OCI-LY3 (cell line): ENCODE measurements around the gene ROR2.

Source experiments
- H2AFZ ChIP-seq: fragments of 200-600, 300-600 bp; shearing (Covaris generic); 2 replicates; pipeline ENCODE4 v1.6.0; 2014; ENCODE audit warnings: antibody characterized with exemption, low read depth, low read length
- H3K27ac ChIP-seq: fragments of 200-600, 300-600 bp; sonication (generic); 2 replicates; pipeline ENCODE4 v1.5.1; 2014; ENCODE audit warnings: mild to moderate bottlenecking, low read length, moderate library complexity, mixed read lengths
- H3K27me3 ChIP-seq: fragments of 200-600, 300-600 bp; sonication (generic); 2 replicates; pipeline ENCODE4 v1.6.1; 2014; ENCODE audit warnings: low read depth, low read length, mixed read lengths
- H3K36me3 ChIP-seq: fragments of 200-600, 300-600 bp; sonication (generic); replicated peaks from 2 replicates; pipeline ENCODE3; 2014; ENCODE audit warnings: low read depth, low read length, mixed read lengths
- H3K4me1 ChIP-seq: fragments of 300-600, 200-600 bp; sonication (generic); 2 replicates; pipeline ENCODE4 v1.6.1; 2014; ENCODE audit warnings: low read length, mixed read lengths
- H3K4me2 ChIP-seq: fragments of 200-600, 300-600 bp; sonication (generic); 2 replicates; pipeline ENCODE4 v1.6.1; 2014; ENCODE audit warnings: low read length, mixed read lengths
- H3K4me3 ChIP-seq: fragments of 300-600, 200-600 bp; sonication (generic); 2 replicates; pipeline ENCODE4 v1.5.1; 2014; ENCODE audit warnings: antibody characterized with exemption, mild to moderate bottlenecking, low read length, moderate library complexity
- H3K79me2 ChIP-seq: fragments of 300-600, 200-600 bp; shearing (Covaris generic); 2 replicates; pipeline ENCODE4 v1.6.1; 2014; ENCODE audit warnings: mild to moderate bottlenecking, low read length, mixed read lengths
- H3K9ac ChIP-seq: fragments of 300-600, 200-600 bp; shearing (Covaris generic); 2 replicates; pipeline ENCODE4 v1.6.0; 2014; ENCODE audit warnings: mild to moderate bottlenecking, low read length, moderate library complexity
- H3K9me3 ChIP-seq: fragments of 200-600, 300-600 bp; shearing (Covaris generic); 2 replicates; pipeline ENCODE4 v1.6.1; 2014; ENCODE audit warnings: low read length, mixed read lengths; ENCODE audit not compliant: insufficient read depth
- H4K20me1 ChIP-seq: fragments of 200-600, 300-600 bp; sonication (generic); 2 replicates; pipeline ENCODE4 v1.6.1; 2016; ENCODE audit warnings: low read length, mixed read lengths; ENCODE audit not compliant: insufficient read depth
- EZH2phosphoT487 ChIP-seq: fragments of 200-600 bp; shearing (Covaris generic); IDR thresholded peaks from 2 replicates; pipeline ENCODE4 v1.6.1; 2018; ENCODE audit warnings: antibody characterized with exemption, mixed run types, low read depth
- TF ChIP-seq, protein P1 (sequence below): fragments of 200-600, 300-600 bp; sonication (generic); IDR thresholded peaks from 2 replicates; pipeline ENCODE4 v1.5.1; 2014; ENCODE audit warnings: antibody characterized with exemption, low read length, low read depth

ROR2 gene

DNA sequence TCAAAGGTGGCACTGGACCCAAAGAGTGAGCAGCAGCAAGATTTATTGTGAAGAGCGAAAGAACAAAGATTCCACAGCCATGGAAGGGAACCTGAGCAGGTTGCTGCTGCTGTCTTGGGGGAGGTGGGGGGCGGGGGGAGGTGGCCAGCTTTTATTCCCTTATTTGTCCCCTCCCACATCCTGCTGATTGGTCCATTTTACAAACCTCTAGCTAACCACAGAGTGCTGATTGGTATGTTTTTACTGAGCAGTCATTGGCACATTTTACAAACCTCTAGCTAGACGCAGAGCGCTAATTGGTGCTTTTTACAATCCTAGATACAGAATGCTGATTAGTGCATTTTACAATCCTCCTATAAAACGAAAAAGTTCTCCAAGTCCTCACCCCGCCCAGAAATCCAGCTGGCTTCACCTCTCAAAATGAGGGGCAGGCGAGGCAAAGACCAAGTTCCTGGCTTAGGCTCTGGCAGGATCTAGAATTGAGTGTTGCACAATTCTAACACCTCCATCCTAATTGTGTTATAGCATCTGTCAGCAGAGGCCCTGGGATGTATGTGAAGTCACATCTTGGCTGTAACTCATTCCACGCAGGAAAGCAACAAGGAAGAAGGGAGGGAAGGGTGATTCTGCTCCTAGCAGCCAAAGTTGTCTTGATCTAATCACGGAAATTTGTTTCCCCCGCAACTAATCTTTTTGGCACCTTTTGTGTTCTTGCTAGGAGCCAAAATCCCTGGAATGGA, 34.3 kb downstream of the ROR2 start:
- no peak overlapping the region for H2AFZ ChIP-seq
- no peak overlapping the region for H3K4me3 ChIP-seq
- no peak overlapping the region for H3K9ac ChIP-seq
- H3K9me3 ChIP-seq = no peaks in the 10 kb centered on the region
- no peaks in the 10 kb centered on the region for H3K36me3 ChIP-seq
- no peaks in the 10 kb centered on the region for H3K79me2 ChIP-seq
- H3K27ac ChIP-seq = no peak overlapping the region
- TF ChIP-seq EZH2phosphoT487 = no peak
- TF ChIP-seq, protein P1, sequence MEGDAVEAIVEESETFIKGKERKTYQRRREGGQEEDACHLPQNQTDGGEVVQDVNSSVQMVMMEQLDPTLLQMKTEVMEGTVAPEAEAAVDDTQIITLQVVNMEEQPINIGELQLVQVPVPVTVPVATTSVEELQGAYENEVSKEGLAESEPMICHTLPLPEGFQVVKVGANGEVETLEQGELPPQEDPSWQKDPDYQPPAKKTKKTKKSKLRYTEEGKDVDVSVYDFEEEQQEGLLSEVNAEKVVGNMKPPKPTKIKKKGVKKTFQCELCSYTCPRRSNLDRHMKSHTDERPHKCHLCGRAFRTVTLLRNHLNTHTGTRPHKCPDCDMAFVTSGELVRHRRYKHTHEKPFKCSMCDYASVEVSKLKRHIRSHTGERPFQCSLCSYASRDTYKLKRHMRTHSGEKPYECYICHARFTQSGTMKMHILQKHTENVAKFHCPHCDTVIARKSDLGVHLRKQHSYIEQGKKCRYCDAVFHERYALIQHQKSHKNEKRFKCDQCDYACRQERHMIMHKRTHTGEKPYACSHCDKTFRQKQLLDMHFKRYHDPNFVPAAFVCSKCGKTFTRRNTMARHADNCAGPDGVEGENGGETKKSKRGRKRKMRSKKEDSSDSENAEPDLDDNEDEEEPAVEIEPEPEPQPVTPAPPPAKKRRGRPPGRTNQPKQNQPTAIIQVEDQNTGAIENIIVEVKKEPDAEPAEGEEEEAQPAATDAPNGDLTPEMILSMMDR = no peak
- H3K27me3 ChIP-seq = peaks cover 18% of the 10 kb centered on the region; the same call in 1 of the 2 replicates
- no peaks in the 10 kb centered on the region for H3K4me1 ChIP-seq
- H4K20me1 ChIP-seq = no peaks in the 10 kb centered on the region
- H3K4me2 ChIP-seq = no peak overlapping the region

DNA sequence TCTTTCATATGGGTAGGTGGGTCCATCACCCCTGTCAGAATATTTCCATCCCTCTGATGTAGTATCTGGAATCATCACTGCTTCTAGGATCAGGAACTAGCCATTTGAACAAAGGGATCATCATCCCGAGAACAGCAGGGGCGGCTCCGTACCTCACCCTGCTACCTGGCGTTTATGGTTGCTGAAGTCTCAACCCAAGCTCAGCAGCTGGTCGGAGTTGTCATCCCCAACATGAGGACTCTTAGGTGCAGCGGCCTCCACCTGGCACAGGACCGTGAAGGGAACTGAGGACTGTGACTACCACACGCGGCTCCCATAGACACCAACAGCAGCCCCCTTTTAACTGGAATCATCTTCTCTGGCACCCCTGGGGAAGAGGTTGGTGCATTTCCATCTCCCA, 35.1 kb downstream of the ROR2 start:
- Histone ChIP-seq H3K79me2 (no peaks in the 10 kb centered on the region), H3K27ac (no peak overlapping the region), H3K4me3 (no peak overlapping the region), H3K9ac (no peak overlapping the region), H2AFZ (no peak overlapping the region), H3K4me2 (no peak overlapping the region), H3K9me3 (no peaks in the 10 kb centered on the region), H3K36me3 (no peaks in the 10 kb centered on the region), H3K27me3 (peaks cover 18% of the 10 kb centered on the region; the same call in 1 of the 2 replicates), H4K20me1 (no peaks in the 10 kb centered on the region), H3K4me1 (no peaks in the 10 kb centered on the region)
- no peak for TF ChIP-seq EZH2phosphoT487
- TF ChIP-seq, protein P1 = no peak

DNA sequence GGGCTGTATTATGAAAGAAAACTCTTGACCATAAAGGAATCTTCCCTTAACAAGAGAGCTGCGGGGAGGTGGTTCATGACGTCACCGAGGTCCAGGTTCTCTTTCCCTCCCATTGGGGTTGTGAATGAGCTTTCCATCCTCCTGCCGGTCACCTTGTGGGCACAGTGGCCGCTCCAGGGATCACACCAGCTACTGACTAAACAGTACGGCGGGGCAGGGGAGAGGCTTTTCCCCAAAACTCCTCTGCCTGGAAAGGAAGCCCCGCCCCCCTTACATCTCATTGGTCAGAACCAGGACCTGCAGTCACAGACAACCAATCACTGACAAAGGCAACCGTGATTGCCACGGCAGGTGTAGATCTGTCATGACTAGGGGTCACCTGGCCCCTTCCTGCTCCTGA, 35.6 kb downstream of the ROR2 start:
- H3K27me3 ChIP-seq = peaks cover 14% of the 10 kb centered on the region; the same call in 1 of the 2 replicates
- no peak overlapping the region for H3K4me3 ChIP-seq
- no peak overlapping the region for H2AFZ ChIP-seq
- TF ChIP-seq, protein P1 = no peak
- no peak for TF ChIP-seq EZH2phosphoT487
- H3K36me3 ChIP-seq = no peaks in the 10 kb centered on the region
- H3K79me2 ChIP-seq = no peaks in the 10 kb centered on the region
- H3K4me1 ChIP-seq = no peaks in the 10 kb centered on the region
- H3K9me3 ChIP-seq = no peaks in the 10 kb centered on the region
- H3K27ac ChIP-seq = no peak overlapping the region
- no peak overlapping the region for H3K9ac ChIP-seq
- H3K4me2 ChIP-seq = no peak overlapping the region
- H4K20me1 ChIP-seq = no peaks in the 10 kb centered on the region

DNA sequence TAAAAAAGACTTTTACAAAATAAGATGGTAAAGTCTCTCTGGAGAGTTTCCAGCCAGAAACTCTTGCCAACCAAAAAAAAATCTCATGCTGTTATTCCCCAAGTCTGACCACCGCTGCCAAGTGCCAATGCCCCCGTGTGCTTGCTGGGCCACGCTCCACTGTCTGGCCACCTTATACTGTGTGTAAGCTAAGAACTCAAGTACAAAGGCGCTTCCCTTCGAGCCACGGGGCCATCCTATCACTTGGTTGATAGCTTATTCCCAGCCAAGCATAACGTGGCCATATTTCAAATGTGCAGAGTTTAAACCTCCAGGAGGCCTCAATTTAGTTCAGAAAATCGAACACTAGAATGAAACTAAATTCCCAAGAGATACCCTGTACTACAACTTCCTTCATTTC, 36.0 kb downstream of the ROR2 start:
- peaks cover 10% of the 10 kb centered on the region; the same call in 1 of the 2 replicates for H3K27me3 ChIP-seq
- H3K4me1 ChIP-seq = no peaks in the 10 kb centered on the region
- H3K27ac ChIP-seq = no peak overlapping the region
- no peaks in the 10 kb centered on the region for H3K36me3 ChIP-seq
- H3K9ac ChIP-seq = no peak overlapping the region
- TF ChIP-seq, protein P1 = no peak
- TF ChIP-seq EZH2phosphoT487 = no peak
- H3K4me2 ChIP-seq = no peak overlapping the region
- H4K20me1 ChIP-seq = no peaks in the 10 kb centered on the region
- H2AFZ ChIP-seq = no peak overlapping the region
- no peaks in the 10 kb centered on the region for H3K79me2 ChIP-seq
- no peak overlapping the region for H3K4me3 ChIP-seq
- H3K9me3 ChIP-seq = no peaks in the 10 kb centered on the region
